Measurements from ENCODE around the gene CTPS2.
A peak's percentile ranks its signal among the peaks of the same experiment; 100 is the strongest.
"Not testable (repeated sequence)": the region's sequence is repeated elsewhere in the genome, so short reads cannot be mapped to it uniquely, and the experiment has no call there.

The CTPS2 gene

DNA sequence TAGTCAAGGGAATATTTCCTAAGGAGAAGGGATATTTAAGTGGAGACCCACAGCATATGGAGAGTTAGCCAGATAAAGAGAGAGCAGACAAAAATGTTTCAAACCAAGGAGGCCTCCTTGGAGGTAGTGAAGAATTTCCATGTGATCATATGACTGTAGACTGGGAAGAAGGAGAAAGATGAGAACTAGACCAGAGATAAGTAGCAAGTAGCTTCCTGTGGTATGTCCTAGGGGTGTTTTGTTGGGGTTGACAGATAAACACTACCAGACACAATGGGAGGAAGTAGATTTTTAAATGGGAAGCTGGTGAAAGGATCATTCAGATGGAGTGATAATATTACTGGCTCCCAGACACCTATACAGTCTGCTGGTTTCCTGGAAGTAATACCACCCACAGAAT is 20.5 kb upstream of the CTPS2 start:
- Histone ChIP-seq H3K27ac (ENCODE audit: low read length) (no peak overlapping the region), H3K4me3 (ENCODE audit: low read length) (no peak overlapping the region), H3K9me3 (ENCODE audit: insufficient read depth, low read depth, low read length) (no peaks in the 10 kb centered on the region), H3K36me3 (ENCODE audit: insufficient read depth, low read depth, low read length) (peaks cover 30% of the 10 kb centered on the region), H3K4me1 (ENCODE audit: insufficient read depth, low read length) (no peaks in the 10 kb centered on the region), H3K27me3 (ENCODE audit: insufficient read depth, low read length) (no peaks in the 10 kb centered on the region), H3K9ac (ENCODE audit: low read depth, low read length) (no peak overlapping the region)

DNA sequence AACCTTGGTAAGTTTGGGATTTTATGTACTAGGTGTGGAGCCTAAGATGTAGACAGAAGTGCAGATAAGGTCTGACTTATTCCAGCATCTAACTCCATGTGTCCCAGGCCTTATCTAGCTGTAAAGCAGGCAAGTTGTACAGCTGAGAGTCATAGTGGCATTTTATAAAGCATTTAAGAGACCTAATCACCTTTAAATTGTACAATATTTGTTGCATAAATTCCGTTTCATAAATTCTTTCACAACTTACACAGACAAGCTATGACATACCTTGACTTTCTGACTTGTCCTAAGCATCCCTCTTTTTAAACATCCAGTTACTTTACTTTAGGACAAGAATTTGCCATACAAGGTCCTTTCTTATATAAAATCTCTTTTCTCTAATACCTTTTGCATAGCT is 18.0 kb upstream of the CTPS2 start:
- no peak overlapping the region for H3K9ac ChIP-seq (ENCODE audit: low read depth, low read length)
- H3K27me3 ChIP-seq (ENCODE audit: insufficient read depth, low read length) = no peaks in the 10 kb centered on the region
- no peak overlapping the region for H3K4me3 ChIP-seq (ENCODE audit: low read length)
- no peaks in the 10 kb centered on the region for H3K4me1 ChIP-seq (ENCODE audit: insufficient read depth, low read length)
- no peak overlapping the region for H3K27ac ChIP-seq (ENCODE audit: low read length)
- no peaks in the 10 kb centered on the region; the same call in 1 of the 2 replicates for H3K9me3 ChIP-seq (ENCODE audit: insufficient read depth, low read depth, low read length)
- peaks cover 7% of the 10 kb centered on the region; the same call in 1 of the 2 replicates for H3K36me3 ChIP-seq (ENCODE audit: insufficient read depth, low read depth, low read length)

DNA sequence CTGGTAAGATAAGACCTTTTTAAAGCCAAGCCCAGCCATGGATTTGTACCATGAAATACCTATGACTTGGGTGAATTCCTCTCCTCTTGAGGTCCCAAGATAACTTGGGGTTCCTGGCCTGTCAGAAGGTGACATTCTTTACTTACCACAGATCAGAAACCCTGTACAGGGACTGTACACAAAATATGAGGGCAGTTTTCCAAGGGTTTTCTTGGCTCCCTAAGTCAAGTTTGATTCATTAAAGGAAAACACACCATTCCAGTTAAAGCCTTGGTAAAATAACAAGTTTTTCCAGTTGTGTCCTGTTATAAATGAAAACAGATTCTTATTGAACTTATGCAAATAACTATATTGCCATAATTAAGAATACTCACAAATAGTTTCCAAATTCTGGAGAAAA is 15.2 kb upstream of the CTPS2 start:
- H3K9me3 ChIP-seq (ENCODE audit: insufficient read depth, low read depth, low read length) = no peaks in the 10 kb centered on the region; the same call in 1 of the 2 replicates
- H3K9ac ChIP-seq (ENCODE audit: low read depth, low read length) = no peak overlapping the region
- H3K27ac ChIP-seq (ENCODE audit: low read length) = no peak overlapping the region
- H3K4me1 ChIP-seq (ENCODE audit: insufficient read depth, low read length) = no peaks in the 10 kb centered on the region
- no peaks in the 10 kb centered on the region for H3K27me3 ChIP-seq (ENCODE audit: insufficient read depth, low read length)
- 0 out of 2 replicates have a peak, but pooled peaks cover 2% of the 10 kb centered on the region for H3K36me3 ChIP-seq (ENCODE audit: insufficient read depth, low read depth, low read length)
- H3K4me3 ChIP-seq (ENCODE audit: low read length) = no peak overlapping the region

DNA sequence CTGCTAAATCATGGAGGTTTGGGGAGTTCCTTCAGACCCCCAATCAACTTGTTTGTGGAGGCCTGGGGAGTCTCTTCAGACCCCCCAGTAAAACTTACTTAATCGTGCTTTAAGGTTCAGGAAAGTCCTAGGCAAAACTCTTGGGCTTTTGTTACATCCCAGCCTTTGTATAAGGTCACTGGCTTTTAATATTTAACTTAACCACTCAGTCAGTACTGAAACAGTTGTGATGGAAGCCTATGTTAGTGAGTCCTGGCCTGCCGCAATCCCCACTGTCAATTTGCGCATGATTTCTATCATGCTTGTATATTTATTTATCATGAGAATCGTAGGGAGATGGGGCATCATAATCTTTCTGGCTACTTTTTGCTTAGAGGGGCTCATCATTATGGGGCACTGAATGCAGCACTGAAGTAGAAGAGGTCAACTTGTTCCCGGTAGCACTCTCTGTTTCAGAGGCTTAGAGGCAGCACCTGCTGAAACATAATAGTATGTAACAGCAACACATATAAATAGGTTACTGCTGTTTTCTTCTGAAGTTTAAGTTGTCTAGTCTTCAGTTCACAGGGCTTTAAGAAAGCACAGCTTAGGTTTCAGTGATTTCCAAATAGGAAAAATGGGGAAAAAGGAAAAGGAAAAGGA is 14.0 kb upstream of the CTPS2 start:
- H3K9me3 ChIP-seq (ENCODE audit: insufficient read depth, low read depth, low read length); H3K27ac ChIP-seq (ENCODE audit: low read length): not testable (repeated sequence)

DNA sequence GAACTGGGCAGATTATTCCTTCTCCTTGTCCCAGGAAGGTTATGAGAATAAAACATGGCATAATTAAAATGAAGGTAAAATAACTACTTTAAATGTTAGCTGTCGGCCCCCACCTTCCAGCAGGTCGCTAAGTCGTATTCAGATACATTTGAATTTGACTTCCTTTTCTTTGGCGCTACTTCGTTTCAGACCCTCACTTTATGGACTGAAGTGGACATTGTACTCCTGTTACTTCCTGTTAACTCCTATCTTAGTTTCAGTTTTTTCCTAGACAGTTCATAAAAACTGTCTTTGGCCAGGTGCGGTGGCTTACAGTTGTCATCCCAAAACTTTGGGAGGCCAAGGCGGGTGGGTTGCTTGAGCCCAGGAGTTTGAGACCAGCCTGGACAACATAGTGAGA is 12.6 kb upstream of the CTPS2 start:
- H3K27me3 ChIP-seq (ENCODE audit: insufficient read depth, low read length) = no peaks in the 10 kb centered on the region
- no peak overlapping the region for H3K27ac ChIP-seq (ENCODE audit: low read length)
- H3K9me3 ChIP-seq (ENCODE audit: insufficient read depth, low read depth, low read length) = no peaks in the 10 kb centered on the region; the same call in 1 of the 2 replicates
- H3K36me3 ChIP-seq (ENCODE audit: insufficient read depth, low read depth, low read length) = 0 out of 2 replicates have a peak, but pooled peaks cover 2% of the 10 kb centered on the region
- no peak overlapping the region for H3K4me3 ChIP-seq (ENCODE audit: low read length)
- no peaks in the 10 kb centered on the region for H3K4me1 ChIP-seq (ENCODE audit: insufficient read depth, low read length)
- no peak overlapping the region for H3K9ac ChIP-seq (ENCODE audit: low read depth, low read length)

More for the DNA sequence above, 14.0 kb upstream of the CTPS2 start:
- H3K4me1 ChIP-seq (ENCODE audit: insufficient read depth, low read length); H3K27me3 ChIP-seq (ENCODE audit: insufficient read depth, low read length); H3K9ac ChIP-seq (ENCODE audit: low read depth, low read length); H3K4me3 ChIP-seq (ENCODE audit: low read length); H3K36me3 ChIP-seq (ENCODE audit: insufficient read depth, low read depth, low read length): not testable (repeated sequence)

DNA sequence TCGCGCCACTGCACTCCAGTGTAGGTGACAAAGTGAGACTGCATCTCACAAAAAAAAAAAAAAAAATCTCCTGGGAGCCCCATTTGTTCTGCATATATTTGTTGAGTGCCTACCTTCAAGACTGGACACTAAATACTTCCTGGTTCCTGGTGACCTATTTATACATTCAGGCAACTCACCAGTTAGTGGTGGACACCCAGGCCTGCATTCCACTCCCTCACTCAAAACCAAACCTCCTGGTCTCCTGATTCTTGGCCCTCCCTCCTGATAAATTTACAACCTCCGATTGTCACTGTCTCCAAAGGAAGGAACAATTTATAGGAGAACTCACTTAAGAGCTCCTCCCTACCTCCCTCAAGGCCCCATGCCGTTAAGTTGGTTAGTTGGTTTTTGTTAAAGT is 10.0 kb upstream of the CTPS2 start:
- H3K36me3 ChIP-seq (ENCODE audit: insufficient read depth, low read depth, low read length) = 0 out of 2 replicates have a peak, but pooled peaks cover under 1% of the 10 kb centered on the region
- no peak overlapping the region for H3K27ac ChIP-seq (ENCODE audit: low read length)
- no peak overlapping the region for H3K9ac ChIP-seq (ENCODE audit: low read depth, low read length)
- no peaks in the 10 kb centered on the region for H3K27me3 ChIP-seq (ENCODE audit: insufficient read depth, low read length)
- no peaks in the 10 kb centered on the region; the same call in 1 of the 2 replicates for H3K9me3 ChIP-seq (ENCODE audit: insufficient read depth, low read depth, low read length)
- no peak overlapping the region for H3K4me3 ChIP-seq (ENCODE audit: low read length)
- no peaks in the 10 kb centered on the region; the same call in 1 of the 2 replicates for H3K4me1 ChIP-seq (ENCODE audit: insufficient read depth, low read length)

DNA sequence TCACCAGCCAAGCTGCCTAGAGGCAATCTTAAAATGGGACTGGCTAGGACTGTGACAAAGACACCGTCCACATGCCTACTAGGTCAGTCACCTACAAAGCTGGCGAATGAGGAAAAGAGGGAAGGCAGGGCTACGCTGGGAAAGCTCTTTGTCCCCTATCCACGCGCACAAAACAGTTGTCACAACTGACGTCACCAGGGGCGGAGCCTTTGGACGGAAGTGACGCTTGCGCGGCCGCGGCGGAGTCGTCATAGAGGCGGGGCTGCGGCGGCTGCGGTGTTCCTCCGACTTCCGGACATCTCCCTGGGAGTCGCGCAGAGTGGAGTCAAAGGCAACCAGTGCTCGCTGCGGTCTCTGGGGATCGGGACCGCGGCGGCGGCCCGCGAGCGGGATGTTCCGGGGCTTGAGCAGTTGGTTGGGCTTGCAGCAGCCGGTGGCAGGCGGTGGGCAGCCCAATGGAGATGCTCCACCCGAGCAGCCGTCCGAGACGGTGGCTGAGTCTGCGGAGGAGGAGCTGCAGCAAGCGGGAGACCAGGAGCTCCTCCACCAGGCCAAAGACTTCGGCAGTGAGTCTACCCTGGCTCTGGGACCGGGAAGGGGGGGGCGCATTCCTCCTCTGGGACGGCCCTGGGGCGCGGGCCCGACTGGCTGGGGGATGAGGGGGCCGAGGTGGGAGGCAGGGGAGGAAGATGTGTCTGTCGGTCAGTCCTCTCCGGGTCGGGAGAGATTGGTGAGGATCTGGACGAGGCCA is 7.0 kb upstream of the CTPS2 start, which contains the start of gene SYAP1:
SYAP1 (plus strand) TSS at position 279 of the 751 bp plus-strand sequence; CDS start at position 392, 113 bp downstream.
- Histone ChIP-seq H3K36me3 (ENCODE audit: insufficient read depth, low read depth, low read length) (no peaks in the 10 kb centered on the region), H3K9me3 (ENCODE audit: insufficient read depth, low read depth, low read length) (no peaks in the 10 kb centered on the region), H3K4me1 (ENCODE audit: insufficient read depth, low read length) (no peaks in the 10 kb centered on the region; the same call in 1 of the 2 replicates), H3K27me3 (ENCODE audit: insufficient read depth, low read length) (no peaks in the 10 kb centered on the region), H3K27ac (ENCODE audit: low read length) (peak within 1 kb of the TSS; percentile 87), H3K4me3 (ENCODE audit: low read length) (peak within 1 kb of the TSS; percentile 90), H3K9ac (ENCODE audit: low read depth, low read length) (peak within 1 kb of the TSS; percentile 98)

DNA sequence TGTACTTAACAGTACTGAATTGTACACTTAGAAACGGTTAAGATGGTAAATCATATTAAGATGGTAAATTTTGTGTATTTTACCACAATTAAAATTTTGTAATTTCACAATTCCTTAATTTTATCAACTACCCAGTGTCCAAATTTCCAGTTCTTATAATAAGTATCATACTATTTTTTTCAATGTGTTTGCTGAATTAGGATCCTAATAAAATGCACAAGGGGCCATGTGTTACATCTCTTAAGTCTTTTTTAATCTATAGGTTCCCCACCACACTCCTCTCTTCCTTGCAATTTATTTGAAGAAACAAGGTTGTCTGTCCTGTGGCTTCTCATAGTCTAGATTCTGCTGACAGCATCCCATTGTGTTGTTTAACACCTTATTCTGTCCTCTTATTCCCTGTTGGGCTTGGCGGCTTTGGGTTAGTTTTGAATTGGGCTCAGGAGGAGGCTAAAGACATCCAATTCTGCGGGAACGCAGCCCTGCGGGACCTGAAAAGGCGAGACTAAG is 6.4 kb upstream of the CTPS2 start:
- Histone ChIP-seq H3K9ac (ENCODE audit: low read depth, low read length) (peak overlapping the region; percentile 98), H3K36me3 (ENCODE audit: insufficient read depth, low read depth, low read length) (no peaks in the 10 kb centered on the region), H3K4me3 (ENCODE audit: low read length) (peak overlapping the region; percentile 90), H3K4me1 (ENCODE audit: insufficient read depth, low read length) (no peaks in the 10 kb centered on the region; the same call in 1 of the 2 replicates), H3K27me3 (ENCODE audit: insufficient read depth, low read length) (no peaks in the 10 kb centered on the region), H3K9me3 (ENCODE audit: insufficient read depth, low read depth, low read length) (no peaks in the 10 kb centered on the region), H3K27ac (ENCODE audit: low read length) (peak overlapping the region; percentile 87)

DNA sequence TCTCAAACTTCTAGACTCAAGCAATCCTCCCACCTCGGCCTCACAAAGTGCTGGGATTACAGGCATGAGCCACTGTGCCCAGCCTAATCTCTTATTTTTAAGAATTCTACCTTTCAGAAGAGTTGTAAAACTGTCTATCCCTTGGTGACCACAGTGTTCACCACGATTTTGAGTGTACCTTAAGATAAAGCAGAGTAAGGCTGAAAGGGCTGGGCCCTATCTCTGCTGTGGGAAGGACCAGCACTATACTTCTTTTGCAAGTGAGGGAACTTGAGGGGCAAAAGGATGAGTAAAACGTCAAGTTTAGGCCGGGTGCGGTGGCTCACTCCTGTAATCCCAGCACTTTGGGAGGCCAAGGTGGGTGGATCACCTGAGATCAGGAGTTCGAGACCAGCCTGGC is 4.0 kb upstream of the CTPS2 start:
- not testable (repeated sequence) for H3K4me1 ChIP-seq (ENCODE audit: insufficient read depth, low read length); H3K9ac ChIP-seq (ENCODE audit: low read depth, low read length); H3K27ac ChIP-seq (ENCODE audit: low read length); H3K27me3 ChIP-seq (ENCODE audit: insufficient read depth, low read length); H3K36me3 ChIP-seq (ENCODE audit: insufficient read depth, low read depth, low read length); H3K4me3 ChIP-seq (ENCODE audit: low read length); H3K9me3 ChIP-seq (ENCODE audit: insufficient read depth, low read depth, low read length)

DNA sequence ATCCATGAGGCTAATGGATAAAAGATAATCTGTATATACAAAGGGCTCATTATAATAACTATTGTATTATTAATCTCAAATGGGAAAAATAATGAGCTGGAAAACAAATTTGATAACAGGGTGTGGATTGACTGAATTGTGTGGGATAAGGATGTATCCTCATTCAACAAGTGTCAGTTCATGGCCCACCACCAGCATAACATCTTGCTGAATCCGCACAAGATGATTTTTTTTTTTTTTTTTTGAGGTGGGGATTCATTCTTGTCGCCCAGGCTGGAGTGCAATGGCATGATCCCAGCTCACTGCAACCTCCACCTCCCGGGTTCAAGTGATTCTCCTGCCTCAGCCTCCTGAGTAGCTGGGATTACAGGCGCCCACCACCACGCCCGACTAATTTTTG is 3.2 kb upstream of the CTPS2 start:
- H3K9me3 ChIP-seq (ENCODE audit: insufficient read depth, low read depth, low read length); H3K4me1 ChIP-seq (ENCODE audit: insufficient read depth, low read length); H3K9ac ChIP-seq (ENCODE audit: low read depth, low read length); H3K27me3 ChIP-seq (ENCODE audit: insufficient read depth, low read length); H3K27ac ChIP-seq (ENCODE audit: low read length); H3K4me3 ChIP-seq (ENCODE audit: low read length); H3K36me3 ChIP-seq (ENCODE audit: insufficient read depth, low read depth, low read length): not testable (repeated sequence)

DNA sequence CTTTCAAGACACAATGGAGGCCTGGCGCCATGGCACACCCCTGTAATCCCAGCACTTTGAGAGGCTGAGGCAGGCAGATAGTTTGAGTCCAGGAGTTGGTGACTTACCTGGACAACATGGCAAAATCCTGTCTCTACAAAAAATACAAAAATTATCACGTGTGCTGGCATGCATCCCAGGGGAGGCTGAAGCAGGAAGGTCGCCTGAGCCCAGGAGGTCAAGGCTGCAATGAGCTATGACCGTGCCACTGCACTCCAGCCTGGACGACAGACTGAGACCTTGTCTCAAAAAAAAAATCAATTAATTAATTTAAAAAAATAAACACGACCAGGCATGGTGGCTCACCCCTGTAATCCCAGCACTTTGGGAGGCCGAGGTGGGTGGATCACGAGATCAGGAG is 2.0 kb upstream of the CTPS2 start:
- Histone ChIP-seq H3K9me3 (ENCODE audit: insufficient read depth, low read depth, low read length) (no peaks in the 10 kb centered on the region), H3K27me3 (ENCODE audit: insufficient read depth, low read length) (no peaks in the 10 kb centered on the region), H3K4me3 (ENCODE audit: low read length) (no peak overlapping the region), H3K9ac (ENCODE audit: low read depth, low read length) (no peak overlapping the region), H3K4me1 (ENCODE audit: insufficient read depth, low read length) (no peaks in the 10 kb centered on the region; the same call in 1 of the 2 replicates), H3K27ac (ENCODE audit: low read length) (no peak overlapping the region), H3K36me3 (ENCODE audit: insufficient read depth, low read depth, low read length) (no peaks in the 10 kb centered on the region)
